HFF-Myc (cell line): Measurements from ENCODE around the gene RHOA.

Experiments
- DNase-seq: peaks from one replicate; pipeline ENCODE4 v3.0.0-alpha.2; 2011; ENCODE audit warnings: low read depth; ENCODE audit errors: extremely low read depth
- H3K4me3 ChIP-seq: replicated peaks from 2 replicates; pipeline ENCODE4 v1.5.1; 2011; ENCODE audit warnings: low read depth, mild to moderate bottlenecking, control low read depth, low read length
- TF ChIP-seq, protein P1 (sequence below): IDR thresholded peaks from 2 replicates; pipeline ENCODE4 v1.5.1; 2012; ENCODE audit warnings: mild to moderate bottlenecking, low read depth, low read length, control low read depth; ENCODE audit errors: missing control alignments

Gene RHOA

DNA sequence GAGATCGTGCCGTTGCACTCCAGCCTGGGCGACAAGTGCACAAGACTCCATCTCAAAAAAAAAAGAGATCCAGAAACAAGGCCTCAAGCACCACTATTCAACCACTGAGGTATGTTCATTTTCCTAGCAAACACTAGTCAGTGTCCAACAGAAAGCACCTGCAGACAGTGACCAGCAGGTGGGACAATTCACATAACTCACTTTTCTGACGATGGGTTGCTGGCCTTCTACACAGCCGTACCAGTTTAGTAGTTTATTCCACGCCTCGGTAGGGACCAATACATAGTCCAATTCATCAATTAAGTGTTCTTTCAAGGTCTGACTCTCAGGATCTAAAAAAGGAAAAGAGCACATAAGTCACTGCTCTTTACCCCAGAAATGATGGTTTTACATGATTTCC is 84.3 kb downstream of the RHOA start:
- DNase-seq = no peak
- TF ChIP-seq, protein P1, sequence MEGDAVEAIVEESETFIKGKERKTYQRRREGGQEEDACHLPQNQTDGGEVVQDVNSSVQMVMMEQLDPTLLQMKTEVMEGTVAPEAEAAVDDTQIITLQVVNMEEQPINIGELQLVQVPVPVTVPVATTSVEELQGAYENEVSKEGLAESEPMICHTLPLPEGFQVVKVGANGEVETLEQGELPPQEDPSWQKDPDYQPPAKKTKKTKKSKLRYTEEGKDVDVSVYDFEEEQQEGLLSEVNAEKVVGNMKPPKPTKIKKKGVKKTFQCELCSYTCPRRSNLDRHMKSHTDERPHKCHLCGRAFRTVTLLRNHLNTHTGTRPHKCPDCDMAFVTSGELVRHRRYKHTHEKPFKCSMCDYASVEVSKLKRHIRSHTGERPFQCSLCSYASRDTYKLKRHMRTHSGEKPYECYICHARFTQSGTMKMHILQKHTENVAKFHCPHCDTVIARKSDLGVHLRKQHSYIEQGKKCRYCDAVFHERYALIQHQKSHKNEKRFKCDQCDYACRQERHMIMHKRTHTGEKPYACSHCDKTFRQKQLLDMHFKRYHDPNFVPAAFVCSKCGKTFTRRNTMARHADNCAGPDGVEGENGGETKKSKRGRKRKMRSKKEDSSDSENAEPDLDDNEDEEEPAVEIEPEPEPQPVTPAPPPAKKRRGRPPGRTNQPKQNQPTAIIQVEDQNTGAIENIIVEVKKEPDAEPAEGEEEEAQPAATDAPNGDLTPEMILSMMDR = peak; percentile 18
- H3K4me3 ChIP-seq = no peak overlapping the region

DNA sequence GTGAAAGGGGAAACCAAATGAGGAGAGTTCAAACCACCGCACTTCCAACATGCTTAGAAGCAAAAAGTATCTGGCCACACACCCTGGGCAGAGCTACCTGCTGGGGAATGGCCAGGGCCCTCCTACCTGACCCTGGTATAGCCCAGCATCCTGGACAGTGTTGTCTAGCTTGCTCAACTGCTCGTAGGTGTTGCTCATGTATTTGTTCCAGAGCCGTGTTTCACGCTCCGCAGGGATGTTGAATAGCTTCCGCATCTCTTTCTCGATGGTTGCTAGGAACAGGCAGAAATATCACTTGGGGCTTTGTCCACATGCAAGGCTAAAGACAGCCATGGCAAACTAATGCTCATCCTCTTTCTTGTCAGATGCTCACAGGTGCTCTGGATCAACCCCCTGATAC is 87.0 kb downstream of the RHOA start:
- no peak for DNase-seq
- TF ChIP-seq, protein P1 = no peak
- H3K4me3 ChIP-seq = no peak overlapping the region

DNA sequence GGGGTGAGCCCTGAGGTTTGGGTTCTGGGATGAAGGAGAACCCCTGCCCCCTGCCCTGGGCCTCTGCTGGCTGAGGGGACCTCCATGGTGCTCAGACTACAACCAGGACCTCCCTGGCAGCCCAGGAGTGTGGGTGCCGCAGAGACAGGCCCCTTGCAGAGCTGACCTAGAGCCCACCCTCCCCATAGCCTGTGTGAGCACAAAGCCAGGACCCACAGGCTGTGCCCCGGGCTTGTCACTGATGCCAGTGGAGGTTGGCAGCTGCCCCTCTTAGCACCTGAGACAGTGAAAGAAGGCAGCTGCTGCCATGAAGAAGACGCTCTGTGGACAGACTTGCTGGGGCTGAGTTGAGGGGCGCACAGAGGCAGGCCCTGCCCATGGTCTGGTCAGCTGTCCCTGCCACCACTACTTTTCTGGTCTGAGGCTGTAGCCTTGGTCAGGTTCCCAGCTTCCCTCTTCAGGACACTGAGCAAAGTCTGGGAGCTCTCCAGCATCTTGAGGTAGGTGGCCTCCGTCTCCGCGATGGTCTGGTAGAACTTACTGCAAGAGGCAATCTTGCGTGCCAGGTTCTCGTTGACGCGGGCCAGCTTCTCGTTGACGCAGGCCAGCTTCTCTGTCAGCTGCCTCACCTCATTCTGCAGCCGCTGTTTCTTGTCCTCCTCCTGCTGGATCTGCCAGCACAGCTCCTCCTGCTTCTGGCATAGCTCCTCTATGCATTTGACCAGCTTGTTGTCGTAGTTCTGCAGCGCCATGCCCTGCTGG is 94.9 kb downstream of the RHOA start:
- DNase-seq = no peak
- TF ChIP-seq, protein P1 = no peak
- H3K4me3 ChIP-seq = no peak overlapping the region

DNA sequence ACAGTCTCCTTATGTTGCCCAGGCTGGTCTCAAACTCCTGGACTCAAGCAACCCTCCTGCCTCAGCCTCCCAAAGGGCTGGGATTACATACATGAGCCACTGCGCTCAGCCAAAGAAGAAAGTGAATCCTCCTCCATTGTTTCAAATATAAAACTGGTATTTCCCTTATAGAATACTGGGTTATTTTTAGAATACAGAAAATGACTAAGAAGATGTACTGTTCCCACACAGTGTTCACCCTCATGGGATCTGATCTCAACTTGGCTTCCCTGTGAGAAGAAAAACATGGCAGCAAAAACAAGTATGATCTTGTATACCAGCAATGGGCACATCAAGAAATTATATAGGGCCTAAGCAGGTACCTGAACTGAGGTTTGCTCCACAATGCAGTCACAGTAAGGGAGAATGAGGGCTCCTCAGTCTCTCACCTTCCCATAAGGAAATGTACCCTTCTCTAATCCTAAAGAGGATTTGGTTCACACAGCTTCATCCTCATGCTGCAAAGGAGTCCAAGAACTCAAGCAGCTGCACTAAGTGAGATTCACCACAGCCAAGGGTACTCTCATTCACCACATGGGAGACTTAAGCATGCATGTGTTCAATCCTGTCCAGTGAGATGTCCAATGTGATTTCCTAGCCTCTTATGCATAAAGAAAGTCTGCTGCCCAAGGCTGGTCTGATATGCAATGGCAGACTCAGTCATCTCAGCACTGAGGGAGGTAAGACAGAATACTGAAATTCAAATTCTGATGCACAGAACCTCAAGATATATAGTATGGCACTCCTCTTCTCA is 97.7 kb downstream of the RHOA start:
- TF ChIP-seq, protein P1 = no peak
- no peak for DNase-seq
- H3K4me3 ChIP-seq = no peak overlapping the region

DNA sequence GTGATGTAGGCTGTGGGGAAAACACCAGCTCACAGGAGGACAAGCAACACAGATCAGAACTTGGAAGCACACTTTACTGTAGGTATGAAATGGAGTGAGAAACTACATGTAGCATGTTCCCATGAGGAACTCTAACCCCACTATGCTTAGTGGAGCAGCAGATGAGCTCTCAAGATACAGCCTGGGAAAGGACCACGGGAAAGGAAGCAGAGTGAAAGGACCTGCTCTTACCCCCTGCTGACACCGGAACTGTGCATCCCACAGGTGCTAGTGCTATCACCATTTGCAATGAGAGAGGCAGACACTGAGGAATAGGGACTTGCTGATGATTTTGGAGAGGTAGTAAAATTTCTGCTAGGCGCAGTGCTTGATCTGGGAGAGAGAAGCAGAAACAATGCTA is 100.5 kb downstream of the RHOA start:
- H3K4me3 ChIP-seq = no peak overlapping the region
- TF ChIP-seq, protein P1 = no peak
- DNase-seq = no peak

DNA sequence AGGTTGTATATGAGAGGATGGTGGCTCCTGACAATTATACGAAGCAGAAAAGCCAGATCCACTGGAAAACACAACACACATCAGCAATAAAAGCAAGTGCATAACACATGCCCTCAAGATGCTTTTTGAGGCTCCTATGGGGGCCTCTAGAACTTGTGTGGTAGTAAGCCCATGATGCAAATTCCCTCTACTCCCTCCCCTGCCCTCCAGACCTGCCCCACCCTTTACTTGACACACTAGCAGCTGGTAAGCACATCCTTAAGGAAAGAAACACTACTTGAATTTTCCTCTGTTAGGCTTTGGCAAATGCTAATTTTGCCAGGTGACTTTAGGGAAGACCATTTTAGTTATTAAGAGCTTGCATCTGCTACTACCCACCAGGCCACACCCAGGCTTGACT is 101.1 kb downstream of the RHOA start:
- no peak overlapping the region for H3K4me3 ChIP-seq
- TF ChIP-seq, protein P1 = no peak
- DNase-seq = no peak
